NT2/D1 (cell line): Measurements from ENCODE around the gene SYT6.

Source experiments
- SUZ12 ChIP-seq: IDR thresholded peaks from 2 replicates; pipeline ENCODE4 v1.6.1; 2011; ENCODE audit not compliant: insufficient read length, insufficient read depth; ENCODE audit errors: extremely low read depth
- YY1 ChIP-seq: IDR thresholded peaks from 2 replicates; pipeline ENCODE4 v1.6.1; 2011; ENCODE audit not compliant: insufficient read length, insufficient read depth
- ZNF274 ChIP-seq: IDR thresholded peaks from 2 replicates; pipeline ENCODE4 v1.6.1; 2011; ENCODE audit warnings: mild to moderate bottlenecking, low read depth, low read length

DNA sequence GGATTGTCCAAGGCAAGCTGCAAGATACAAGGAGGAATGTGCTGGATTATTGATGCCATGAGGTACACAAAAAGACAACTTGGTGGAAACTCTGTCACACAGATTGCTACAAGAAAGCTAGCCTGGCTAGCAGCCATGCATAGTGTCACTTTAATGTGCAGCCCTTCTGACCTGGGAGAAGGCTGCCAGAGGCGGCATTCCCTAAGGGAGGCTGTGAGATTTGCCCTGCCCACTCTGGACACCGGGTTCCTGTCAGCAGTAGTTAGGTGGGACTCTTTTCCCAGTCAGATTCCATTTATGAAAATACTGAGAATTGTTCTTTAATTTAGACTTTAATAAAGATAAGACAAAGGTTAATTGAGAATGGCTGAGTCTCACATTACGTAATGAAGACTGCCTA, 47.8 kb upstream of the SYT6 start:
- TF ChIP-seq YY1 (no peak), SUZ12 (no peak), ZNF274 (no peak)
